Right lobe of liver (tissue), 6 donors: ENCODE results near the gene SNAP25. TPM values are rescaled to one million over a fixed set of nuclear protein-coding genes. Genes with fewer than 3 reads are reported as not detected.
A peak's percentile ranks its signal among the peaks of the same experiment; 100 is the strongest.

Experiments used
- ATAC-seq, 4 donors: fragments of 200-7000 bp; cut with Tn5 transposase; one replicate each; pipeline ENCODE4 v1.9.1; 2020; ENCODE audit warnings: mild to moderate bottlenecking in 4 of 4, moderate library complexity in 4 of 4
- DNase-seq, 3 donors: peaks; one replicate each; pipeline ENCODE4 v3.0.0-alpha.2; 2020
- H3K27ac ChIP-seq, 3 donors: fragments of 200-600 bp; one replicate each; pipeline ENCODE4 v1.8.0; 2022
- H3K27me3 ChIP-seq, 2 donors: fragments of 200-600 bp; one replicate each; pipeline ENCODE4 v1.8.0; 2022
- H3K36me3 ChIP-seq, 4 donors: fragments of 200-600 bp; sonication (generic) in 1 of 4; one replicate each; pipeline versions ENCODE4 v1.5.1 to v1.8.0; 2017 to 2022; ENCODE audit warnings: control low read depth in 1 of 4
- H3K4me1 ChIP-seq, 4 donors: fragments of 200-600 bp; sonication (generic) in 1 of 4; one replicate each; pipeline versions ENCODE4 v1.5.1 to v1.8.0; 2017 to 2022; ENCODE audit warnings: control low read depth in 1 of 4
- H3K4me3 ChIP-seq, 3 donors: fragments of 200-600 bp; one replicate each; pipeline ENCODE4 v1.8.0; 2022
- H3K9me3 ChIP-seq, 4 donors: fragments of 200-600 bp; sonication (generic) in 1 of 4; one replicate each; pipeline versions ENCODE4 v1.5.1 to v1.8.0; 2017 to 2022; ENCODE audit warnings: control low read depth in 1 of 4
- CTCF ChIP-seq, 4 donors: fragments of 200-600 bp in 3 of 4; fragments of 450-650 bp in 1 of 4; IDR thresholded peaks; one replicate each; pipeline versions ENCODE4 v1.5.1 to v1.8.0; 2016 to 2022; ENCODE audit warnings: antibody characterized with exemption in 4 of 4, mild to moderate bottlenecking in 2 of 4
- POLR2A ChIP-seq: fragments of 450-650 bp; IDR thresholded peaks from one replicate; pipeline ENCODE4 v1.6.1; 2017; ENCODE audit warnings: antibody characterized with exemption, mild to moderate bottlenecking
- WGBS: methylation state at CpG from one replicate; pipeline ENCODE4 v1.1.6; 2018; ENCODE audit warnings: low coverage, low lambda C conversion rate; ENCODE audit not compliant: insufficient coverage; ENCODE audit errors: missing lambda C conversion rate; 5-methylcytosine and 5-hydroxymethylcytosine counted together
- intact Hi-C, 2 donors: fragments of 100-400 bp; cut with DNase I; formaldehyde crosslinking; loops; one replicate each; pipeline versions ENCODE4 v1.11.2 to v1.14.1; 2022
- small RNA-seq, 2 experiments: library from RNA; depleted of rRNA; stranded (forward); fragments of <200 nt; gene quantifications; one replicate each; pipeline ENCODE3, GENCODE V24; 2016
- total RNA-seq, 6 experiments: library from RNA; depleted of rRNA in 2 of 6; stranded (reverse); fragments of >200 nt in 2 of 6; fragmentation: NEBNext Ultra II Directional in 3 of 6; extraction: Animal tissue kit (Norgen Biotek cat#: 25700) in 3 of 6; gene quantifications; one replicate each; pipeline versions ENCODE4 v1.1.0 to v1.2.4, GENCODE V29; 2016 to 2023
- donor health status: DM: no; HTN: yes; CAD: no.
- donor health status: DM: no; HTN: no; CAD: no.
- donor health status: DM: no; HTN: no; CAD: no.
- donor health status: DM: no; HTN: yes; CAD: no.
- donor health status: DM: no; HTN: yes; CAD: no.

Gene SNAP25
- total RNA-seq, 6 experiments from 2014 or later, result 0.23 to 0.32 TPM; not detected in 4

- 83% methylated on average over 1 of the region's 3 CpGs for WGBS
- intact Hi-C loops, result no loop called here
These were observed 130.5 kb downstream of the SNAP25 start for GRCh38 chr20:10349118-10349517.

GRCh38 chr20:10350188-10350842 lies 131.7 kb downstream of the SNAP25 start:
- Histone ChIP-seq H3K27me3 (no peaks in the 10 kb centered on the region), H3K4me1 (peaks cover 0 to 4% (median 0%) of the 10 kb centered on the region in 4 donors), H3K36me3 (no peaks in the 10 kb centered on the region), H3K4me3 (no peak overlapping the region), H3K9me3 (no peaks in the 10 kb centered on the region), H3K27ac (no peak overlapping the region)
- 90% methylated on average over 6 of the region's 9 CpGs for WGBS
- TF ChIP-seq CTCF (IDR thresholded peaks at IDR 0.05) (no peak), POLR2A (no peak)
- no peak for ATAC-seq
- DNase-seq, result no peak
- intact Hi-C loops, result no loop called here

More at GRCh38 chr20:10349118-10349517, 130.5 kb downstream of the SNAP25 start:
- no peak for DNase-seq
- Histone ChIP-seq H3K27me3 (no peaks in the 10 kb centered on the region), H3K27ac (no peak overlapping the region), H3K36me3 (no peaks in the 10 kb centered on the region), H3K9me3 (no peaks in the 10 kb centered on the region), H3K4me1 (peaks cover 0 to 4% (median 0%) of the 10 kb centered on the region in 4 donors), H3K4me3 (no peak overlapping the region)
- TF ChIP-seq POLR2A (no peak), CTCF (IDR thresholded peaks at IDR 0.05) (no peak)
- ATAC-seq, result no peak

- Histone ChIP-seq H3K4me3 (no peak overlapping the region), H3K27me3 (no peaks in the 10 kb centered on the region), H3K9me3 (no peaks in the 10 kb centered on the region), H3K27ac (peak overlapping the region in 1 of 3 donors; percentile 2), H3K4me1 (peaks cover 0 to 4% (median 0%) of the 10 kb centered on the region in 4 donors), H3K36me3 (no peaks in the 10 kb centered on the region)
- 34% methylated on average over 6 of the region's 6 CpGs for WGBS
- peak; percentile 29 to 72 (median 48) for ATAC-seq
- DNase-seq, result no peak
- TF ChIP-seq CTCF (IDR thresholded peaks at IDR 0.05) (no peak), POLR2A (no peak)
- intact Hi-C loops, result no loop called here
These were observed 134.5 kb downstream of the SNAP25 start for GRCh38 chr20:10352934-10353824.

GRCh38 chr20:10356628-10357027 lies 138.0 kb downstream of the SNAP25 start:
- TF ChIP-seq CTCF (IDR thresholded peaks at IDR 0.05) (no peak), POLR2A (no peak)
- peaks cover 0 to 4% (median 0%) of the 10 kb centered on the region in 4 donors for H3K4me1 ChIP-seq
- no peak overlapping the region for H3K27ac ChIP-seq
- intact Hi-C loops, result no loop called here
- DNase-seq, result no peak
- no peaks in the 10 kb centered on the region for H3K27me3 ChIP-seq
- ATAC-seq, result no peak
- 90% methylated on average over 1 of the region's 1 CpG for WGBS
- no peak overlapping the region for H3K4me3 ChIP-seq
- no peaks in the 10 kb centered on the region for H3K9me3 ChIP-seq
- H3K36me3 ChIP-seq, result no peaks in the 10 kb centered on the region

Small RNA genes within 50 kb of the gene (small RNA-seq; reads per million reads assigned to genes)
- 0 reads per million in 2 experiments for gene HIGD1AP15

Other genes with a start within 250 kb of the SNAP25 start
- gene ANKEF1, start 183.8 kb upstream of the SNAP25 start, total RNA-seq, result 1 to 10 TPM; 3.9 to 9.2 (median 5.1) TPM
- gene MKKS, start 215.4 kb downstream of the SNAP25 start, total RNA-seq, result 10 to 100 TPM; 11.4 to 17.6 (median 12.1) TPM
- 1 to 10 TPM; 2.0 to 4.0 (median 3.5) TPM for gene SLX4IP, start 216.5 kb downstream of the SNAP25 start, total RNA-seq